ENCODE measurements around the gene IGSF9. TPM values are rescaled to one million over a fixed set of nuclear protein-coding genes. Genes with fewer than 3 reads are reported as not detected.

Gene IGSF9
- total RNA-seq (2022; extraction: Qiagen RNA extraction) = 0.17 to 0.29 TPM (median 0.22 TPM) in 5 replicates

GRCh38 chr1:159945483-159946241 is at the start of gene IGSF9:
Gene IGSF9 (minus strand): TSS chr1:159945613. CDS start chr1:159943454, 2,159 bp downstream.

GRCh38 chr1:159953536-159954515 is 8.4 kb upstream of the IGSF9 start, which contains the start of gene SLAMF9:
Gene SLAMF9 (minus strand): TSS chr1:159954237. CDS start chr1:159954137, 100 bp downstream.

DNA sequence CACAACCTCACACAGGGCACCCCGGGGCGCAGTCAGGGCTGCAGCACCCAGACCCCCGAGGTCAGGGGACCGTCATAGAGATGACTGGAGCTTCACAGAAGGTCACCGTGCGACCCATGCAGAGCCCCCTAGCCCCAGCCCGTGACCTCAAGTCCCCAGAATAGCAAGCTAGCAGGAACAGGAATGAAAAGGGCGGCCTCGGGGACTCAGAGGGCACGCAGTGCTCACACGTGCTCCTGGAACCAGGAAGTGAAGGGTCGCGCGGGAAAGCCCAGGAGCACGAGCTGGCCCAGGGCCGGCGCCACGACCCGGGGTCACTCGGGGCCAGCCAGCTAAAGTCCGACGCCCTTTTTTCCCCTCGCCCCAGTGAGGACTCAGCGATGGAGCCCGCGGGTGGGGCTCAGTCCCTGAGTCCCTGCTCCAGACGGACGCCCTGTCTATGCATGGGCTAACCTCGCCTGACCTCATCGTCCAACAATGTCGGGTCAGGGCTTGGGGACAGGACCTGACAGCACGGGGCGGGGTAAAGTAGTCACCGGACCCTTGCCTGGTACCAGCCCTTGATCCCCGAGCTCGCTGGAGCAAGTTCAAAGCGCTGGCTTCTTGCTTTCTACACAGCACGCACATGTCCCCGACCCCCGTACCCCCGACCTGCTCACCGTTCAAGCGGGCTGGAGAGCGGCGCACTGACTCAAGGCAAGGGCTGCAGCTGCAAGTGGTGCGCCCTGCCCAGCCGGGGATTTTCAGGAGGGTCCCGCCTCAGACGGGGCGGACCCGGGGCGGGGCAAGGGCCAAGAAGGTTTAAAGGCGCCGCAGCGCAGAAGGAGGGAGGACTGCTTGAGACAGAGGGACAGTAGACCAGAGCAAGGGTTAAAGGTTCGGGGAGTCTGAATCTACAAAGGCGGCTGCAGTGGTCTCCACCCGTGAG is 20.4 kb downstream of the IGSF9 start, which contains the start of gene TAGLN2:
Gene TAGLN2, minus strand, starts transcription at position 717 of the 928 bp plus-strand sequence. CDS start 4,998 bp downstream, outside the sequence.

DNA sequence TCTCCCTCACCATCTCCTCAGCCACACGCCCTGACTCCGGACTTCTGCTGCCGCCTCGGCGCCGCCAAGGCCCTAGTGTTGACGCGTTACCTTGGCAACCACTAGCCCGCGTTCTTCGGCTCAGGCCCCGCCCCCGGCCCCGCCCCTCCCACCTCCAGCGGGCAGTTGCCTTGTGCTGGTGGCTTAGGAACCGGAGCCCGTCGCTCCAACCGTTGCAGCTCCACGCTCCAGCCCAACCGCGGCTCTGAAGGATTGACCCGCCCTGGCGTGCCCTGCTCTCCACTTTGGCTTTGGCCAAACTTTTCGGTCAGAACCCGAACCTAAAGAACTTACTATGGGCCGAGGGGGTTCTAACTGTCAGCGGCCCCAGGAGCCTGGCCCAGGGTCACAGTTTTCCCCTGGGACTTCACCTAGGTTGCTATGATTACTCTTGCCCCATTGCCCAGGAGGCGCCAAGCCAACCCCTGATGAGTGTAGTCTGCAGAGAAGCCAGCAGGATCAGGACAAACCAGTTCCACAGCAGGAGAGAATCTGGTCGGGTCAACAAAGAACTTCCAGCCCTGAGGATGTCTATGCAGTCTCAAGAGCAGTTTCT is 45.2 kb downstream of the IGSF9 start, which contains the start of gene CFAP45:
Gene CFAP45, minus strand, starts transcription at position 80 of the 595 bp plus-strand sequence. Its CDS starts 67 bp downstream, at position 13.

Other genes starting within 250 kb of the IGSF9 start
- not detected in 5 replicates for gene CRP, start 231.0 kb downstream of the IGSF9 start, total RNA-seq (2022; extraction: Qiagen RNA extraction)
- 48.7 to 79.3 TPM (median 76.6 TPM) in 5 replicates for gene DUSP23, start 164.7 kb downstream of the IGSF9 start, total RNA-seq (2022; extraction: Qiagen RNA extraction)
- not detected in 5 replicates for gene FCRL6, start 143.3 kb downstream of the IGSF9 start, total RNA-seq (2022; extraction: Qiagen RNA extraction)
- 0.03 TPM in 1 of 5 replicates, not detected in the others for gene SLAMF8, start 118.7 kb downstream of the IGSF9 start, total RNA-seq (2022; extraction: Qiagen RNA extraction)
- gene VSIG8, start 83.0 kb downstream of the IGSF9 start, total RNA-seq (2022; extraction: Qiagen RNA extraction) = 0.05 TPM in 2 of 5 replicates, not detected in the others
- gene CFAP45, start 45.4 kb downstream of the IGSF9 start, total RNA-seq (2022; extraction: Qiagen RNA extraction) = 0.61 to 0.79 TPM (median 0.73 TPM) in 5 replicates
- gene TAGLN2, start 20.1 kb downstream of the IGSF9 start, total RNA-seq (2022; extraction: Qiagen RNA extraction) = 1,030 to 1,080 TPM (median 1,063 TPM) in 5 replicates
- 0.13 to 0.83 TPM (median 0.40 TPM) in 5 replicates for gene SLAMF9, start 8.6 kb upstream of the IGSF9 start, total RNA-seq (2022; extraction: Qiagen RNA extraction)
- gene PIGM, start 86.4 kb upstream of the IGSF9 start, total RNA-seq (2022; extraction: Qiagen RNA extraction) = 4.1 to 4.6 TPM (median 4.4 TPM) in 5 replicates
- 0.09 TPM in 1 of 5 replicates, not detected in the others for gene KCNJ10, start 124.5 kb upstream of the IGSF9 start, total RNA-seq (2022; extraction: Qiagen RNA extraction)
- gene KCNJ9, start 135.9 kb upstream of the IGSF9 start, total RNA-seq (2022; extraction: Qiagen RNA extraction) = 0.02 TPM in 1 of 5 replicates, not detected in the others
- 6.0 to 10.1 TPM (median 10.0 TPM) in 5 replicates for gene IGSF8, start 153.0 kb upstream of the IGSF9 start, total RNA-seq (2022; extraction: Qiagen RNA extraction)
- 0.03 to 0.20 TPM (median 0.07 TPM) in 4 of 5 replicates, not detected in the other for gene ATP1A2, start 170.1 kb upstream of the IGSF9 start, total RNA-seq (2022; extraction: Qiagen RNA extraction)
- not detected in 5 replicates for gene ATP1A4, start 206.0 kb upstream of the IGSF9 start, total RNA-seq (2022; extraction: Qiagen RNA extraction)
- not detected in 5 replicates for gene CASQ1, start 245.0 kb upstream of the IGSF9 start, total RNA-seq (2022; extraction: Qiagen RNA extraction)

All from A549 treated with CORT108297 at 1 μM for 4 hours (cell line).